Effector memory CD4-positive, alpha-beta T cell (primary cell): ENCODE data around the gene CFAP73.

ENCODE experiments used
- DNase-seq, 3 donors: peaks; one replicate each; pipeline ENCODE4 v3.0.0-alpha.2; 2020
- H3K27ac ChIP-seq: 2 replicates; pipeline ENCODE4 v1.7.0; 2013; ENCODE audit warnings: mild to moderate bottlenecking, low read length, moderate library complexity; ENCODE audit not compliant: insufficient read depth, poor library complexity, severe bottlenecking
- H3K27me3 ChIP-seq: replicated peaks from 2 replicates; pipeline ENCODE4 v1.7.0; 2013; ENCODE audit warnings: mild to moderate bottlenecking, low read length; ENCODE audit not compliant: insufficient read depth, control insufficient read depth, poor library complexity, severe bottlenecking
- H3K36me3 ChIP-seq: 2 replicates; pipeline ENCODE4 v1.7.0; 2013; ENCODE audit warnings: mild to moderate bottlenecking, low read length, moderate library complexity; ENCODE audit not compliant: control insufficient read depth, insufficient read depth
- H3K4me1 ChIP-seq: 2 replicates; pipeline ENCODE4 v1.7.0; 2013; ENCODE audit warnings: low read length, mild to moderate bottlenecking; ENCODE audit not compliant: control insufficient read depth, insufficient read depth, poor library complexity, severe bottlenecking
- H3K4me3 ChIP-seq: 2 replicates; pipeline ENCODE4 v1.7.0; 2013; ENCODE audit warnings: low read length, low read depth, mild to moderate bottlenecking; ENCODE audit not compliant: insufficient read depth, poor library complexity, severe bottlenecking
- H3K9me3 ChIP-seq: 2 replicates; pipeline ENCODE4 v1.7.0; 2013; ENCODE audit warnings: mild to moderate bottlenecking, low read length, moderate library complexity; ENCODE audit not compliant: control insufficient read depth

CFAP73 gene

GRCh38 chr12:113162102-113163029, 12.8 kb downstream of the CFAP73 start:
- no peaks in the 10 kb centered on the region for H3K4me1 ChIP-seq
- H3K27me3 ChIP-seq = no peaks in the 10 kb centered on the region
- H3K36me3 ChIP-seq = peaks cover 84% of the 10 kb centered on the region
- no peak overlapping the region for H3K4me3 ChIP-seq
- H3K9me3 ChIP-seq = no peaks in the 10 kb centered on the region
- no peak overlapping the region for H3K27ac ChIP-seq
- DNase-seq = no peak

GRCh38 chr12:113163030-113163360, 13.5 kb downstream of the CFAP73 start:
- peaks cover 89% of the 10 kb centered on the region for H3K36me3 ChIP-seq
- no peak overlapping the region for H3K27ac ChIP-seq
- no peak for DNase-seq
- H3K27me3 ChIP-seq = no peaks in the 10 kb centered on the region
- H3K4me1 ChIP-seq = no peaks in the 10 kb centered on the region
- no peak overlapping the region for H3K4me3 ChIP-seq
- H3K9me3 ChIP-seq = no peaks in the 10 kb centered on the region

GRCh38 chr12:113164014-113164413, 14.5 kb downstream of the CFAP73 start:
- H3K27ac ChIP-seq = no peak overlapping the region
- no peak overlapping the region for H3K4me3 ChIP-seq
- H3K4me1 ChIP-seq = no peaks in the 10 kb centered on the region
- DNase-seq = no peak
- H3K27me3 ChIP-seq = no peaks in the 10 kb centered on the region
- peaks cover 89% of the 10 kb centered on the region for H3K36me3 ChIP-seq
- no peaks in the 10 kb centered on the region for H3K9me3 ChIP-seq

GRCh38 chr12:113165521-113166450, 16.3 kb downstream of the CFAP73 start:
- no peak for DNase-seq

GRCh38 chr12:113167868-113168267, 18.3 kb downstream of the CFAP73 start:
- Histone ChIP-seq H3K4me1 (no peaks in the 10 kb centered on the region), H3K4me3 (no peak overlapping the region), H3K9me3 (no peaks in the 10 kb centered on the region), H3K27me3 (no peaks in the 10 kb centered on the region), H3K27ac (no peak overlapping the region), H3K36me3 (peaks cover 93% of the 10 kb centered on the region)
- DNase-seq = no peak

More at GRCh38 chr12:113165521-113166450, 16.3 kb downstream of the CFAP73 start:
- Histone ChIP-seq H3K4me3 (no peak overlapping the region), H3K36me3 (peaks cover 89% of the 10 kb centered on the region), H3K4me1 (no peaks in the 10 kb centered on the region), H3K27ac (no peak overlapping the region), H3K27me3 (no peaks in the 10 kb centered on the region), H3K9me3 (no peaks in the 10 kb centered on the region)

GRCh38 chr12:113169697-113170096, 20.2 kb downstream of the CFAP73 start:
- Histone ChIP-seq H3K27ac (no peak overlapping the region), H3K36me3 (peaks cover 98% of the 10 kb centered on the region), H3K4me1 (no peaks in the 10 kb centered on the region), H3K27me3 (no peaks in the 10 kb centered on the region), H3K4me3 (no peak overlapping the region), H3K9me3 (no peaks in the 10 kb centered on the region)
- DNase-seq = no peak

DNA sequence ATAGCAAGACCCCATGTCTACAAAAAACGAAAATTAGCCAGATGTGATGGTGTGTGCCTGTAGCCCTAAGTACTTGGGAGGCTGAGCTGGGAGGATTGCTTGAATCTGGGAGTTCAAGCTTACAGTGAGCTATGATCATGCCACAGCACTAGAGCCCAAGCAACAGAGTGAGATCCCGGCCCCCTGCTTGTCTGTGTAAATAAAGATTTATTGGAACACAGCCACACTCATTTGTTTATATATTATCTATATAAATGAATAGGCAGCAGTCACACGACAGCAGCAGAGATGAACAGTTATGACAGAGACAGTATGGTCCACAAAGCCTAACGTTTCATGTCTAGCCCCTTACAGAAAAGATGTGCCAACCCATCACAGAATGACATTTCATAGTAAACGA, 20.9 kb downstream of the CFAP73 start:
- no peak overlapping the region for H3K4me3 ChIP-seq
- DNase-seq = no peak
- H3K36me3 ChIP-seq = peaks cover 95% of the 10 kb centered on the region

DNA sequence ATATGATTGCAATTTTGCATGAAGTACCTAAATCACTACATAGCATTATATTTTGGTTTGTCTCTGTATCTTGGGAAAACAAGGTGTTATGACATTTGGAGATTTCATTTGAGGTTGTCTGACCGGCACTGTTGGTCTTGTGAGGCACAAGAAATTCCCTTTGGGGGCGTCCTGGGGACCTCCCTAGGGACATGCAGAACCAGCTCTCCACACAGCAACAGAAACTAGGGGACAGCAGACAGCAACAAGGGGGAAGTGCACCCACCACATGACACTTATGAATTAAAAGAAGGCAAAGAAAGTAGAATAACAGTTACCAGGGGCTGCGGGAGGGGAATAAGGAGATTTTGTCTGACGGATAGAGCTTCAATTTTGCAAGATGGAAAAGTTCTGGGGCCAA, 21.4 kb downstream of the CFAP73 start:
- Histone ChIP-seq H3K9me3 (no peaks in the 10 kb centered on the region), H3K4me3 (no peak overlapping the region), H3K36me3 (peaks cover 90% of the 10 kb centered on the region), H3K27me3 (no peaks in the 10 kb centered on the region), H3K27ac (no peak overlapping the region), H3K4me1 (no peaks in the 10 kb centered on the region)
- DNase-seq = no peak

More for the DNA sequence above, 20.9 kb downstream of the CFAP73 start:
- no peaks in the 10 kb centered on the region for H3K9me3 ChIP-seq
- H3K4me1 ChIP-seq = no peaks in the 10 kb centered on the region
- no peak overlapping the region for H3K27ac ChIP-seq
- H3K27me3 ChIP-seq = no peaks in the 10 kb centered on the region

GRCh38 chr12:113171543-113171942, 22.0 kb downstream of the CFAP73 start:
- H3K27me3 ChIP-seq = no peaks in the 10 kb centered on the region
- no peak for DNase-seq
- peaks cover 89% of the 10 kb centered on the region for H3K36me3 ChIP-seq
- H3K4me1 ChIP-seq = no peaks in the 10 kb centered on the region
- H3K9me3 ChIP-seq = no peaks in the 10 kb centered on the region
- no peak overlapping the region for H3K27ac ChIP-seq
- no peak overlapping the region for H3K4me3 ChIP-seq

- H3K4me3 ChIP-seq = no peak overlapping the region
- H3K27me3 ChIP-seq = no peaks in the 10 kb centered on the region
- no peak overlapping the region for H3K27ac ChIP-seq
- DNase-seq = no peak
- no peaks in the 10 kb centered on the region for H3K4me1 ChIP-seq
- peaks cover 90% of the 10 kb centered on the region for H3K36me3 ChIP-seq
- no peaks in the 10 kb centered on the region for H3K9me3 ChIP-seq
Observed at GRCh38 chr12:113172185-113172584, 22.7 kb downstream of the CFAP73 start.
